ENCODE results near the gene MOGAT3. TPM values are rescaled to one million over a fixed set of nuclear protein-coding genes. Genes with fewer than 3 reads are reported as not detected.
A peak's percentile ranks its signal among the peaks of the same experiment; 100 is the strongest.

MOGAT3 gene
- total and polyA plus RNA-seq, 9 of the 15 experiments (the other 6 are each of a cell fraction or from before 2014, with no cell fraction given): 0.07 to 0.17 (median 0.13) TPM; not detected in 6

GRCh38 chr7:101162551-101163278 is 38.1 kb downstream of the MOGAT3 start (continued):
- TF ChIP-seq CBX3 (IDR thresholded peaks at IDR 0.05; ENCODE audit: borderline replicate concordance in 1 of 2, low read length in 2 of 2): peak in 1 of 2 experiments; percentile 62; a peak in 2 of 3 replicates
- TF ChIP-seq ZNF766 (CRISPR knock-in tag; conservative IDR thresholded peaks at IDR 0.05): no peak
- no peak for TF ChIP-seq SMC3 (conservative IDR thresholded peaks at IDR 0.05; ENCODE audit: insufficient read depth, low read depth, low read length)
- TF ChIP-seq FIP1L1 (IDR thresholded peaks at IDR 0.05; ENCODE audit: low read depth, low read length, poor library complexity, severe bottlenecking): peak; percentile 22
- TF ChIP-seq XRCC4 (IDR thresholded peaks at IDR 0.05; ENCODE audit: extremely low read depth, insufficient read depth, insufficient read length): no peak
- no peak for TF ChIP-seq FOXK2 (conservative IDR thresholded peaks at IDR 0.05 in 1 of 2, IDR thresholded peaks at IDR 0.05 in 1 of 2; ENCODE audit: low read depth in 2 of 2)
- TF ChIP-seq PRPF4 (IDR thresholded peaks at IDR 0.05; ENCODE audit: insufficient read depth, low read depth, low read length, poor library complexity, severe bottlenecking): no peak
- no peak for TF ChIP-seq SIX5 (IDR thresholded peaks at IDR 0.05; ENCODE audit: borderline replicate concordance in 1 of 2, insufficient read depth in 1 of 2, low read depth in 1 of 2, low read length in 2 of 2)
- TF ChIP-seq KAT2B (IDR thresholded peaks at IDR 0.05; ENCODE audit: low read depth, low read length): no peak
- TF ChIP-seq, protein P1, sequence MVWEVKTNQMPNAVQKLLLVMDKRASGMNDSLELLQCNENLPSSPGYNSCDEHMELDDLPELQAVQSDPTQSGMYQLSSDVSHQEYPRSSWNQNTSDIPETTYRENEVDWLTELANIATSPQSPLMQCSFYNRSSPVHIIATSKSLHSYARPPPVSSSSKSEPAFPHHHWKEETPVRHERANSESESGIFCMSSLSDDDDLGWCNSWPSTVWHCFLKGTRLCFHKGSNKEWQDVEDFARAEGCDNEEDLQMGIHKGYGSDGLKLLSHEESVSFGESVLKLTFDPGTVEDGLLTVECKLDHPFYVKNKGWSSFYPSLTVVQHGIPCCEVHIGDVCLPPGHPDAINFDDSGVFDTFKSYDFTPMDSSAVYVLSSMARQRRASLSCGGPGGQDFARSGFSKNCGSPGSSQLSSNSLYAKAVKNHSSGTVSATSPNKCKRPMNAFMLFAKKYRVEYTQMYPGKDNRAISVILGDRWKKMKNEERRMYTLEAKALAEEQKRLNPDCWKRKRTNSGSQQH (CRISPR knock-in tag; IDR thresholded peaks at IDR 0.05): no peak
- TF ChIP-seq ZFPM2 (CRISPR knock-in tag; IDR thresholded peaks at IDR 0.05): no peak
- TF ChIP-seq, protein P2, sequence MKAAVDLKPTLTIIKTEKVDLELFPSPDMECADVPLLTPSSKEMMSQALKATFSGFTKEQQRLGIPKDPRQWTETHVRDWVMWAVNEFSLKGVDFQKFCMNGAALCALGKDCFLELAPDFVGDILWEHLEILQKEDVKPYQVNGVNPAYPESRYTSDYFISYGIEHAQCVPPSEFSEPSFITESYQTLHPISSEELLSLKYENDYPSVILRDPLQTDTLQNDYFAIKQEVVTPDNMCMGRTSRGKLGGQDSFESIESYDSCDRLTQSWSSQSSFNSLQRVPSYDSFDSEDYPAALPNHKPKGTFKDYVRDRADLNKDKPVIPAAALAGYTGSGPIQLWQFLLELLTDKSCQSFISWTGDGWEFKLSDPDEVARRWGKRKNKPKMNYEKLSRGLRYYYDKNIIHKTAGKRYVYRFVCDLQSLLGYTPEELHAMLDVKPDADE (conservative IDR thresholded peaks at IDR 0.05; ENCODE audit: control insufficient read depth, low read depth, low read length): peak; percentile 54; the same call in 1 of the 2 replicates
- TF ChIP-seq, protein P3, sequence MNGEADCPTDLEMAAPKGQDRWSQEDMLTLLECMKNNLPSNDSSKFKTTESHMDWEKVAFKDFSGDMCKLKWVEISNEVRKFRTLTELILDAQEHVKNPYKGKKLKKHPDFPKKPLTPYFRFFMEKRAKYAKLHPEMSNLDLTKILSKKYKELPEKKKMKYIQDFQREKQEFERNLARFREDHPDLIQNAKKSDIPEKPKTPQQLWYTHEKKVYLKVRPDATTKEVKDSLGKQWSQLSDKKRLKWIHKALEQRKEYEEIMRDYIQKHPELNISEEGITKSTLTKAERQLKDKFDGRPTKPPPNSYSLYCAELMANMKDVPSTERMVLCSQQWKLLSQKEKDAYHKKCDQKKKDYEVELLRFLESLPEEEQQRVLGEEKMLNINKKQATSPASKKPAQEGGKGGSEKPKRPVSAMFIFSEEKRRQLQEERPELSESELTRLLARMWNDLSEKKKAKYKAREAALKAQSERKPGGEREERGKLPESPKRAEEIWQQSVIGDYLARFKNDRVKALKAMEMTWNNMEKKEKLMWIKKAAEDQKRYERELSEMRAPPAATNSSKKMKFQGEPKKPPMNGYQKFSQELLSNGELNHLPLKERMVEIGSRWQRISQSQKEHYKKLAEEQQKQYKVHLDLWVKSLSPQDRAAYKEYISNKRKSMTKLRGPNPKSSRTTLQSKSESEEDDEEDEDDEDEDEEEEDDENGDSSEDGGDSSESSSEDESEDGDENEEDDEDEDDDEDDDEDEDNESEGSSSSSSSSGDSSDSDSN (IDR thresholded peaks at IDR 0.05; ENCODE audit: borderline replicate concordance in 1 of 2, low read depth in 2 of 2, low read length in 2 of 2): peak in 1 of 2 experiments; percentile 80; a peak in 1 of 4 replicates
- peak; percentile 22 to 64; a peak in 2 of 4 replicates for TF ChIP-seq MNT (conservative IDR thresholded peaks at IDR 0.05)
- TF ChIP-seq HCFC1 (IDR thresholded peaks at IDR 0.05; ENCODE audit: low read depth, low read length): no peak
- TF ChIP-seq, protein P4, sequence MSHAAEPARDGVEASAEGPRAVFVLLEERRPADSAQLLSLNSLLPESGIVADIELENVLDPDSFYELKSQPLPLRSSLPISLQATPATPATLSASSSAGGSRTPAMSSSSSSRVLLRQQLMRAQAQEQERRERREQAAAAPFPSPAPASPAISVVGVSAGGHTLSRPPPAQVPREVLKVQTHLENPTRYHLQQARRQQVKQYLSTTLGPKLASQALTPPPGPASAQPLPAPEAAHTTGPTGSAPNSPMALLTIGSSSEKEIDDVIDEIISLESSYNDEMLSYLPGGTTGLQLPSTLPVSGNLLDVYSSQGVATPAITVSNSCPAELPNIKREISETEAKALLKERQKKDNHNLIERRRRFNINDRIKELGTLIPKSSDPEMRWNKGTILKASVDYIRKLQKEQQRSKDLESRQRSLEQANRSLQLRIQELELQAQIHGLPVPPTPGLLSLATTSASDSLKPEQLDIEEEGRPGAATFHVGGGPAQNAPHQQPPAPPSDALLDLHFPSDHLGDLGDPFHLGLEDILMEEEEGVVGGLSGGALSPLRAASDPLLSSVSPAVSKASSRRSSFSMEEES (CRISPR knock-in tag; IDR thresholded peaks at IDR 0.05): no peak
- no peak for TF ChIP-seq WHSC1 (IDR thresholded peaks at IDR 0.05; ENCODE audit: low read length)

Measured in K562 (cell line).